SK-N-SH (cell line): Measurements from ENCODE around the gene KRTAP4-5. TPM values are rescaled to one million over a fixed set of nuclear protein-coding genes. Genes with fewer than 3 reads are reported as not detected.
"Not testable (repeated sequence)": the region's sequence is repeated elsewhere in the genome, so short reads cannot be mapped to it uniquely, and the experiment has no call there.

Experiments used
- CTCF ChIA-PET: fragments of 300-600, 350-600 bp; formaldehyde crosslinking; extraction: SDS; loops from one replicate; lab custom pipeline; 2021; lab: Yijun Ruan, JAX
- POLR2A ChIA-PET: fragments of 350-600 bp; sonication (Branson Sonifier 250); formaldehyde crosslinking; extraction: SDS; loops from one replicate; lab custom pipeline; 2020; ENCODE audit warnings: antibody characterized with exemption, inconsistent platforms; lab: Yijun Ruan, JAX
- DNase-seq: peaks from one replicate; pipeline ENCODE4 v3.0.0; 2012
- H2AFZ ChIP-seq: fragments of 200-600 bp; sonication (generic); 2 replicates; pipeline ENCODE4 v1.8.1; 2016; ENCODE audit warnings: antibody characterized with exemption, mild to moderate bottlenecking, low read depth
- H3F3A ChIP-seq: fragments of 200-600 bp; sonication (generic); replicated peaks from 2 replicates; pipeline ENCODE3; 2016; ENCODE audit warnings: antibody characterized with exemption, mild to moderate bottlenecking; ENCODE audit not compliant: insufficient read depth
- H3K27ac ChIP-seq, 2 experiments: fragments of 200-500 bp in 1 of 2; fragments of 200-600 bp in 1 of 2; sonication (Bioruptor generic) in 1 of 2; sonication (generic), shearing (Covaris generic) in 1 of 2; 2 replicates each; pipeline versions ENCODE4 v1.5.1 to v1.6.1; 2014 to 2016; ENCODE audit warnings: low read depth in 2 of 2, inconsistent platforms in 1 of 2, low read length in 1 of 2, mild to moderate bottlenecking in 1 of 2, mixed read lengths in 1 of 2
- H3K27me3 ChIP-seq: fragments of 200-600 bp; sonication (generic), shearing (Covaris generic); 2 replicates; pipeline ENCODE4 v1.6.1; 2016; ENCODE audit warnings: mixed run types; ENCODE audit not compliant: insufficient read depth
- H3K36me3 ChIP-seq, 2 experiments: fragments of 200-500 bp in 1 of 2; fragments of 200-600 bp in 1 of 2; sonication (Bioruptor generic) in 1 of 2; sonication (generic) in 1 of 2; replicated peaks in 1 of 2; 2 replicates each; pipeline versions ENCODE3 to v1.5.1; 2014 to 2016; ENCODE audit warnings: low read length in 1 of 2, mild to moderate bottlenecking in 1 of 2; ENCODE audit not compliant: insufficient read depth in 2 of 2, control insufficient read depth in 1 of 2
- H3K4me1 ChIP-seq, 2 experiments: fragments of 200-500 bp in 1 of 2; fragments of 200-600 bp in 1 of 2; sonication (Bioruptor generic) in 1 of 2; sonication (generic), shearing (Covaris generic) in 1 of 2; 2 replicates each; pipeline versions ENCODE4 v1.5.1 to v1.6.1; 2014 to 2016; ENCODE audit warnings: low read depth in 1 of 2, low read length in 1 of 2, mixed run types in 1 of 2; ENCODE audit not compliant: insufficient read depth in 2 of 2, control insufficient read depth in 1 of 2
- H3K4me2 ChIP-seq: fragments of 200-600 bp; sonication (generic), shearing (Covaris generic); 2 replicates; pipeline ENCODE4 v1.6.1; 2017; ENCODE audit warnings: mixed run types
- H3K4me3 ChIP-seq, 2 experiments: fragments of 200-500 bp in 1 of 2; fragments of 200-600 bp in 1 of 2; sonication (Bioruptor generic) in 1 of 2; sonication (generic), shearing (Covaris generic) in 1 of 2; 2 replicates each; pipeline versions ENCODE4 v1.5.1 to v1.8.1; 2014 to 2016; ENCODE audit warnings: low read depth in 2 of 2, inconsistent platforms in 1 of 2, low read length in 1 of 2, mild to moderate bottlenecking in 1 of 2, mixed read lengths in 1 of 2, moderate library complexity in 1 of 2
- H3K79me2 ChIP-seq: fragments of 200-600 bp; sonication (generic); 2 replicates; pipeline ENCODE4 v1.8.1; 2017; ENCODE audit warnings: mild to moderate bottlenecking; ENCODE audit not compliant: insufficient read depth
- H3K9ac ChIP-seq: fragments of 200-600 bp; sonication (generic); 2 replicates; pipeline ENCODE4 v1.6.1; 2017; ENCODE audit warnings: mixed run types
- H3K9me2 ChIP-seq: fragments of 200-600 bp; sonication (generic); 2 replicates; pipeline ENCODE4 v1.6.1; 2017; ENCODE audit warnings: mixed run types
- H3K9me3 ChIP-seq: fragments of 200-600 bp; sonication (generic); 2 replicates; pipeline ENCODE4 v1.6.1; 2017; ENCODE audit warnings: mixed run types, mild to moderate bottlenecking, moderate library complexity
- H4K20me1 ChIP-seq: fragments of 200-600 bp; sonication (generic); 2 replicates; pipeline ENCODE4 v1.6.1; 2017; ENCODE audit warnings: mild to moderate bottlenecking, mixed run types; ENCODE audit not compliant: insufficient read depth
- EP300 ChIP-seq, 2 experiments: IDR thresholded peaks; 2 replicates each; pipeline versions ENCODE4 v1.4.0 to v1.6.1; 2012; ENCODE audit warnings: borderline replicate concordance in 1 of 2, low read depth in 1 of 2, low read length in 1 of 2
- FOSL2 ChIP-seq: IDR thresholded peaks from 2 replicates; pipeline ENCODE4 v1.4.0; 2012; ENCODE audit warnings: low read depth, mild to moderate bottlenecking, moderate library complexity, borderline replicate concordance
- FOXJ3 ChIP-seq: sonication (generic); formaldehyde crosslinking; IDR thresholded peaks from 2 replicates; pipeline ENCODE4 v1.5.1; 2020; ENCODE audit warnings: mild to moderate bottlenecking, missing genetic modification reagents
- GATA2 ChIP-seq: sonication (generic); formaldehyde crosslinking; IDR thresholded peaks from 2 replicates; pipeline ENCODE4 v1.5.0; 2020; ENCODE audit warnings: mild to moderate bottlenecking, missing genetic modification reagents
- JUND ChIP-seq: IDR thresholded peaks from 2 replicates; pipeline ENCODE4 v1.4.0; 2012
- NFIC ChIP-seq: IDR thresholded peaks from 2 replicates; pipeline ENCODE4 v1.4.0; 2012; ENCODE audit warnings: borderline replicate concordance
- PBX3 ChIP-seq: IDR thresholded peaks from 2 replicates; pipeline ENCODE4; 2012
- REST ChIP-seq: IDR thresholded peaks from 2 replicates; pipeline ENCODE4 v1.6.1; 2012; ENCODE audit warnings: mild to moderate bottlenecking, low read depth, low read length, moderate library complexity
- RFX5 ChIP-seq: IDR thresholded peaks from 2 replicates; pipeline ENCODE4 v1.6.1; 2012; ENCODE audit warnings: mild to moderate bottlenecking, improper control_type of control experiment, low read length
- TAF1 ChIP-seq: IDR thresholded peaks from 2 replicates; pipeline ENCODE4 v1.6.1; 2012; ENCODE audit warnings: low read depth, mild to moderate bottlenecking, low read length, moderate library complexity, borderline replicate concordance
- TCF12 ChIP-seq: IDR thresholded peaks from 2 replicates; pipeline ENCODE4 v1.4.0; 2012
- YY1 ChIP-seq: IDR thresholded peaks from 2 replicates; pipeline ENCODE4 v1.4.0; 2012; ENCODE audit warnings: low read depth, mild to moderate bottlenecking
- WGBS: methylation state at CpG from one replicate; pipeline ENCODE4 v1.1.6; 2017; ENCODE audit warnings: low lambda C conversion rate; 5-methylcytosine and 5-hydroxymethylcytosine counted together
- polyA plus RNA-seq, 3 experiments: library from polyadenylated mRNA; depleted of rRNA; stranded (reverse); fragments of >200 nt; gene quantifications; 2 replicates each; pipeline ENCODE4 v1.2.3, GENCODE V29; 2012

The KRTAP4-5 gene
- polyA plus RNA-seq, 1 of the 3 experiments (the other 2 are of a cell fraction): not detected

GRCh38 chr17:41104386-41105038, 45.1 kb downstream of the KRTAP4-5 start:
- H4K20me1 ChIP-seq, CTCF ChIA-PET, H3K4me1 ChIP-seq, H3K9ac ChIP-seq, H3K36me3 ChIP-seq, H3K27ac ChIP-seq, H3K9me3 ChIP-seq, H3F3A ChIP-seq: not testable (repeated sequence)
- H3K4me2 ChIP-seq: peak overlapping the region; percentile 40; the same call in 1 of the 2 replicates
- TF ChIP-seq TCF12: 0 out of 2 replicates have a peak, but pooled peaks have one; percentile 21
- TF ChIP-seq JUND: peak; percentile 39
- peak; percentile 35; the same call in 1 of the 2 replicates for TF ChIP-seq FOSL2
- 0 out of 4 replicates have a peak, but pooled peaks of 1 of the 2 experiments have one; percentile 16 for TF ChIP-seq EP300 (IDR thresholded peaks at IDR 0.05; ENCODE audit: borderline replicate concordance in 1 of 2, low read depth in 1 of 2, low read length in 1 of 2)
- TF ChIP-seq PBX3: peak; percentile 37; the same call in 1 of the 2 replicates
- TF ChIP-seq, all 33 proteins: peak for 5; not testable (repeated sequence) for 28
- POLR2A ChIA-PET, H3K9me2 ChIP-seq, H2AFZ ChIP-seq, H3K79me2 ChIP-seq, H3K4me3 ChIP-seq, DNase-seq, H3K27me3 ChIP-seq: not testable (repeated sequence)
- 2% methylated on average over 2 of the region's 2 CpGs for WGBS

DNA sequence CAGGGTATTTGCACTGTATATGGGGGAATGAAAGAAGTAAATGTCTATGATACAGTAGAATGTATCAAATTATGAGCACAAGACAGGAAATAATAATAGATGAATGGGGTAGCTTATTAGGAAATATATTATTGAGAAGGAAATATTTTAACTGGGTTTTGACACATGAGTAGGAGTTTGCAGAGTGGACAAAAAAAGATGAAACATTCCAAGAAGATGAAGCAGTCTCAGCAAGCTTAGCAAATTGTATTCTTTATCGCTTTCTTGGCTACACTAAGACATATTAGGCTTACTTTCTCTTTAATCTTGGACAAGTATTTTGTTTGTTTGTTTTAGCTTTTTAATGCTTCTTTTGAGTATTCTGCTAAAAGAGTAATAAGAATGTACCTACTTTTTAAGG, 45.7 kb downstream of the KRTAP4-5 start:
- Histone ChIP-seq H3K9me2 (no peaks in the 10 kb centered on the region), H4K20me1 (no peaks in the 10 kb centered on the region), H3K79me2 (no peaks in the 10 kb centered on the region), H3F3A (peaks cover 5% of the 10 kb centered on the region), H3K4me1 (peaks cover 0 to 3% of the 10 kb centered on the region in 2 experiments; a peak in 1 of 4 replicates), H3K9me3 (no peaks in the 10 kb centered on the region), H2AFZ (no peak overlapping the region), H3K27ac (no peak overlapping the region), H3K4me2 (no peak overlapping the region), H3K9ac (no peak overlapping the region), H3K27me3 (no peaks in the 10 kb centered on the region), H3K36me3 (no peaks in the 10 kb centered on the region), H3K4me3 (no peak overlapping the region)
- no peak for DNase-seq
- TF ChIP-seq TAF1 (no peak), NFIC (no peak), RFX5 (no peak), YY1 (no peak), GATA2 (CRISPR knock-in tag) (no peak), FOXJ3 (no peak), REST (no peak)
- POLR2A ChIA-PET: no interaction called here
- CTCF ChIA-PET: no interaction called here
- WGBS: 55% methylated on average over 1 of the region's 1 CpG
